ENCODE results near the gene LCN15.
"Not testable (repeated sequence)": the region's sequence is repeated elsewhere in the genome, so short reads cannot be mapped to it uniquely, and the experiment has no call there.

Gene LCN15

GRCh38 chr9:136719195-136719880 lies 45.0 kb downstream of the LCN15 start:
- DNase-seq: peak; percentile 43

GRCh38 chr9:136718345-136719194 lies 45.7 kb downstream of the LCN15 start:
- DNase-seq: no peak

- DNase-seq: no peak
Measured at GRCh38 chr9:136717399-136717798, 46.9 kb downstream of the LCN15 start.

GRCh38 chr9:136714893-136715274 lies 49.4 kb downstream of the LCN15 start:
- DNase-seq: no peak

- no peak for DNase-seq
Measured at GRCh38 chr9:136714096-136714892, 50.0 kb downstream of the LCN15 start.

- DNase-seq: no peak
Measured at GRCh38 chr9:136713550-136713949, 50.8 kb downstream of the LCN15 start.

- DNase-seq: no peak
Measured at GRCh38 chr9:136712690-136713544, 51.4 kb downstream of the LCN15 start.

- DNase-seq: no peak
Measured at GRCh38 chr9:136711751-136712689, 52.3 kb downstream of the LCN15 start, which contains the start of gene DIPK1B. Gene DIPK1B, plus strand, starts transcription at chr9:136712572. Its CDS starts 94 bp downstream, at chr9:136712666.

GRCh38 chr9:136711219-136711648 lies 53.1 kb downstream of the LCN15 start:
- not testable (repeated sequence) for DNase-seq

- no peak for DNase-seq
Measured at GRCh38 chr9:136710543-136710942, 53.8 kb downstream of the LCN15 start.

All from stimulated activated CD8-positive, alpha-beta memory T cell treated with anti-CD3 and anti-CD28 coated beads, Interleukin-4, amount 100 ng/mL, for 48 hours (primary cell).